ENCODE measurements around the gene TC2N.

Gene TC2N

GRCh38 chr14:91888641-91889476, 21.5 kb upstream of the TC2N start:
- no peak for ATAC-seq
- no peak for TF ChIP-seq ESRRG (CRISPR knock-in tag; IDR thresholded peaks at IDR 0.05)
- TF ChIP-seq GLIS3 (CRISPR knock-in tag; IDR thresholded peaks at IDR 0.05): no peak
- TF ChIP-seq CSDC2 (CRISPR knock-in tag; IDR thresholded peaks at IDR 0.05): no peak
- no peak for TF ChIP-seq TOX (CRISPR knock-in tag; IDR thresholded peaks at IDR 0.05; ENCODE audit: borderline replicate concordance)

- no peak for TF ChIP-seq BACH2 (CRISPR knock-in tag; IDR thresholded peaks at IDR 0.05; ENCODE audit: borderline replicate concordance)
- no peak for TF ChIP-seq SNAI2 (CRISPR knock-in tag; IDR thresholded peaks at IDR 0.05)
- TF ChIP-seq RARB (CRISPR knock-in tag; IDR thresholded peaks at IDR 0.05): no peak
- TF ChIP-seq, protein P1, sequence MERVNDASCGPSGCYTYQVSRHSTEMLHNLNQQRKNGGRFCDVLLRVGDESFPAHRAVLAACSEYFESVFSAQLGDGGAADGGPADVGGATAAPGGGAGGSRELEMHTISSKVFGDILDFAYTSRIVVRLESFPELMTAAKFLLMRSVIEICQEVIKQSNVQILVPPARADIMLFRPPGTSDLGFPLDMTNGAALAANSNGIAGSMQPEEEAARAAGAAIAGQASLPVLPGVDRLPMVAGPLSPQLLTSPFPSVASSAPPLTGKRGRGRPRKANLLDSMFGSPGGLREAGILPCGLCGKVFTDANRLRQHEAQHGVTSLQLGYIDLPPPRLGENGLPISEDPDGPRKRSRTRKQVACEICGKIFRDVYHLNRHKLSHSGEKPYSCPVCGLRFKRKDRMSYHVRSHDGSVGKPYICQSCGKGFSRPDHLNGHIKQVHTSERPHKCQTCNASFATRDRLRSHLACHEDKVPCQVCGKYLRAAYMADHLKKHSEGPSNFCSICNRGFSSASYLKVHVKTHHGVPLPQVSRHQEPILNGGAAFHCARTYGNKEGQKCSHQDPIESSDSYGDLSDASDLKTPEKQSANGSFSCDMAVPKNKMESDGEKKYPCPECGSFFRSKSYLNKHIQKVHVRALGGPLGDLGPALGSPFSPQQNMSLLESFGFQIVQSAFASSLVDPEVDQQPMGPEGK (CRISPR knock-in tag; IDR thresholded peaks at IDR 0.05; ENCODE audit: borderline replicate concordance): no peak
- TF ChIP-seq GLIS3 (CRISPR knock-in tag; IDR thresholded peaks at IDR 0.05): no peak
- no peak for TF ChIP-seq OSR1 (CRISPR knock-in tag; IDR thresholded peaks at IDR 0.05)
- no peak for TF ChIP-seq CREB5 (CRISPR knock-in tag; IDR thresholded peaks at IDR 0.05; ENCODE audit: low read depth)
- no peak for TF ChIP-seq PPARA (CRISPR knock-in tag; IDR thresholded peaks at IDR 0.05; ENCODE audit: borderline replicate concordance)
- no peak for TF ChIP-seq ZNF8 (CRISPR knock-in tag; IDR thresholded peaks at IDR 0.05)
- no peak for TF ChIP-seq TCF4 (CRISPR knock-in tag; IDR thresholded peaks at IDR 0.05; ENCODE audit: borderline replicate concordance)
- no peak for TF ChIP-seq ZFP30 (CRISPR knock-in tag; IDR thresholded peaks at IDR 0.05)
- TF ChIP-seq ZNF70 (CRISPR knock-in tag; IDR thresholded peaks at IDR 0.05): no peak
- TF ChIP-seq ARNTL (CRISPR knock-in tag; IDR thresholded peaks at IDR 0.05; ENCODE audit: borderline replicate concordance, low read depth): no peak
- ATAC-seq: no peak
Observed at GRCh38 chr14:91886961-91887360, 19.6 kb upstream of the TC2N start.

DNA sequence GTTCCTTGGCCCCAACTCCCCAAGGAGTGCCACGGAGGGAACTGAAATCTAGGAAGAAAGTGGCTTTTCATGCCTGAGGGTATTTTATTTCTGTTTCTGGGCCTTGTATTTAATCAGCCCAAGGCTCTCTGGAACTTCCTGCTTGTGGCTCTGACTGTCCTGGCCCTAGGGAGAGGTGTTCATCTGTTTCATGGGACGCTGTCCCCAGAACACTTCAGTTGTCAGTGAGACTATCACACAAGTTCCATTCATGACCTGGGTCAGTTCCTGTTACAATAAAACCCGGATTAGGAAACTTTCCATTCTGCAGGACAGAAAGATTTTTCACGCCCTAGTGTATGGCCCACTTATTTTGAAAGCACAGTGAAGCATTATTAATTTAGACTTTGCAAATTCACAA, 18.5 kb upstream of the TC2N start:
- TF ChIP-seq CSDC2 (CRISPR knock-in tag; IDR thresholded peaks at IDR 0.05) (no peak), GLIS3 (CRISPR knock-in tag; IDR thresholded peaks at IDR 0.05) (no peak)
- TF ChIP-seq, protein P2, sequence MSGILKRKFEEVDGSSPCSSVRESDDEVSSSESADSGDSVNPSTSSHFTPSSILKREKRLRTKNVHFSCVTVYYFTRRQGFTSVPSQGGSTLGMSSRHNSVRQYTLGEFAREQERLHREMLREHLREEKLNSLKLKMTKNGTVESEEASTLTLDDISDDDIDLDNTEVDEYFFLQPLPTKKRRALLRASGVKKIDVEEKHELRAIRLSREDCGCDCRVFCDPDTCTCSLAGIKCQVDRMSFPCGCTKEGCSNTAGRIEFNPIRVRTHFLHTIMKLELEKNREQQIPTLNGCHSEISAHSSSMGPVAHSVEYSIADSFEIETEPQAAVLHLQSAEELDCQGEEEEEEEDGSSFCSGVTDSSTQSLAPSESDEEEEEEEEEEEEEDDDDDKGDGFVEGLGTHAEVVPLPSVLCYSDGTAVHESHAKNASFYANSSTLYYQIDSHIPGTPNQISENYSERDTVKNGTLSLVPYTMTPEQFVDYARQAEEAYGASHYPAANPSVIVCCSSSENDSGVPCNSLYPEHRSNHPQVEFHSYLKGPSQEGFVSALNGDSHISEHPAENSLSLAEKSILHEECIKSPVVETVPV (CRISPR knock-in tag; IDR thresholded peaks at IDR 0.05): no peak
- ATAC-seq: no peak

GRCh38 chr14:91885113-91885712, 17.9 kb upstream of the TC2N start:
- ATAC-seq: no peak

DNA sequence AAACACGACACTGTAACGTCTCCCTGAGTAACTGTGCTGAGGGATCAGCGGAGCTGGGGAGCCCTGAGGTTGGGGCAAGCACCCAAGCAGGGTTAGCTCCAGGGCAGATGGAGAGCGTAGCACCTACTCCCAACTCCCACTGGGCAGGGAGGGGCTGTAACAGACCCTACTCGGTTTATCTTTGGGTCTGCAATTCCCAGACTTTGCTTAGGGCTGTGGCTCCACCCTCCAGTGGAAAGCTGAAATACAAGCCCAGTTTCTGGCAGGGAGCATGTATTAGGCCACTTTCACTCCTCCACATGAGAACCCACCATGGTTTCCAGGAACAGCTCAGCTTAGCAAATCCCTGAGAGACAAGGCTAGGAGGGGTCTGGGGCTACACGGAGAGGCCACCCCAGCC, 17.3 kb upstream of the TC2N start:
- ATAC-seq: no peak
- TF ChIP-seq GLIS3 (CRISPR knock-in tag; IDR thresholded peaks at IDR 0.05) (no peak), RARB (CRISPR knock-in tag; IDR thresholded peaks at IDR 0.05) (no peak), ESRRG (CRISPR knock-in tag; IDR thresholded peaks at IDR 0.05) (no peak), BACH2 (CRISPR knock-in tag; IDR thresholded peaks at IDR 0.05; ENCODE audit: borderline replicate concordance) (no peak), CREB5 (CRISPR knock-in tag; IDR thresholded peaks at IDR 0.05; ENCODE audit: low read depth) (no peak), ZNF565 (CRISPR knock-in tag; conservative IDR thresholded peaks at IDR 0.05; ENCODE audit: low read depth) (no peak), ZFP3 (CRISPR knock-in tag; IDR thresholded peaks at IDR 0.05) (no peak), POU6F1 (CRISPR knock-in tag; IDR thresholded peaks at IDR 0.05; ENCODE audit: borderline replicate concordance, low read depth) (no peak)
- TF ChIP-seq, protein P1 (CRISPR knock-in tag; IDR thresholded peaks at IDR 0.05; ENCODE audit: borderline replicate concordance): no peak

More at GRCh38 chr14:91885113-91885712, 17.9 kb upstream of the TC2N start:
- TF ChIP-seq ESRRG (CRISPR knock-in tag; IDR thresholded peaks at IDR 0.05) (no peak), RARB (CRISPR knock-in tag; IDR thresholded peaks at IDR 0.05) (no peak), ZNF70 (CRISPR knock-in tag; IDR thresholded peaks at IDR 0.05) (no peak), TOX (CRISPR knock-in tag; IDR thresholded peaks at IDR 0.05; ENCODE audit: borderline replicate concordance) (no peak), SNAI2 (CRISPR knock-in tag; IDR thresholded peaks at IDR 0.05) (no peak), ARNTL (CRISPR knock-in tag; IDR thresholded peaks at IDR 0.05; ENCODE audit: borderline replicate concordance, low read depth) (no peak), OSR1 (CRISPR knock-in tag; IDR thresholded peaks at IDR 0.05) (no peak), ZC3H10 (CRISPR knock-in tag; IDR thresholded peaks at IDR 0.05) (no peak), TCF4 (CRISPR knock-in tag; IDR thresholded peaks at IDR 0.05; ENCODE audit: borderline replicate concordance) (no peak)

Data from SK-N-SH treated with all-trans-retinoic acid at 6 μM for 48 hours (cell line).